ENCODE results near the gene TAS2R39.

- TF ChIP-seq CTCF (IDR thresholded peaks at IDR 0.05): no peak
- TF ChIP-seq POLR2A (IDR thresholded peaks at IDR 0.05): no peak
Measured at GRCh38 chr7:143148651-143149050, 34.6 kb upstream of the TAS2R39 start.

Data from heart left ventricle (tissue), 13 donors.